ENCODE measurements around the gene PRR14L.
"Not testable (repeated sequence)": the region's sequence is repeated elsewhere in the genome, so short reads cannot be mapped to it uniquely, and the experiment has no call there.

The PRR14L gene

DNA sequence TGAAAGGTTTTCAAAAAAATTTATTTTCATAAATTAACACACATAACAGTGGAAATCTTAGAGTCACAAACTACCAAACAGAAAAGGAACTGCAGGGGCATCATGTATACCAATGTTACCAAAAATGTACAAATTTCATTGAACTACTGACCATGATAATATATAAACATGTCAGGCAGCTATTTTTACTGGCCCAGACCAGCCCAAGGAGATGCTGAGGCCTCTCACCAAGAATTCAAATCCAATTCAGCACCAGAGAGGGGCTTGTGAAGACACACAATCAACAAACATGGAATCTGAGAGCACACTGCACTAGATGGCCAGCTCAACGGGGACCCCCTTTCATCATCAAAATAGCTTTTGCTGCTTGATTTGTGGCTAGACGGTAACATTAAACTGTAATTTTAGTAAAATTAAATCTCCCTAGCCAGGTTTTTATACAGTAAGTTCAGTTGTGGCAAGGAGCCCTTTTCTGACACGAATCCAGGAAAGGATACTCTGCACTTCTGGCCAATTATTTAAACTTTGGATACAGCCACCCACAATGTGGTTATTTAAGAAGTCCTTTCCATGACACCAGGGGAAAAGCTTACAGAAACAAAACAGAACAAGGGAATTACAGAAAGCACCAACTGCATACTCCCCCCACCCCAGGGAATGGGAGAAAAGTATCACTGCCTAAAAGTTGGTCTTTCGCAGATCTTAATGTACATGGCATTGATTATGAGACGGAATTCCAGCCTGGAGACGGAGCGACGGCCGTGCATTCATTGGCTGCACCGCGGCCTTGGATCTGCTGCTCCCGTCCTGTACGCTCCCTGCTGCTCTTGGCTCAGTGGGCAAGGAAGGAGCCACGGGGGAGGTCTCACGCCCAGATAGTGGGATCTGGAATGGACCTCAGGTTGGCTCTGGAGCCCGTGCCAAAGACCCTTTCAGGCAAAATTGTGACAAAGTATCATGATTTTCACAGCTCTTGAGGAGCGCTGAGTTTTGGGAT, 68.3 kb downstream of the PRR14L start:
- DNase-seq, result no peak

- no peak for DNase-seq
Observed at GRCh38 chr22:31680861-31681341, 69.0 kb downstream of the PRR14L start.

DNA sequence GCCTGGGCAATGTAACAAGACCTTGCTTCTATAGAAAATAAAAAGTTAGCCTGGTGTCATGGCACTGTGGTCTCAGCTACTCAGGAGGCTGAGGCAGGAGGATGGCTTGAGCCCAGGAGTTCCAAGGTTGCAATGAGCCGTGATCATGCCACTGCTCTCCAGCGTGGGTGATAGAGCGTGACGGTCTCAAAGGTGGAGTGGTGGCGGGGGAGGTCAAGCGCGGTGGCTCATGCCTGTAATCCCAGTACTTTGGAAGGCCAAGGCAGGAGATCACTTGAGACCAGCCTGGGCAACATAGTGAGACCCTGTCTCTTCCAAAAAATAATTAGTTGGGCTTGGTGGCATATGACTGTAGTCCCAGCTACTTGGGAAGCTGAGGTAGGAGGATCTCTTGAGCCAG, 71.2 kb downstream of the PRR14L start:
- no peak for DNase-seq

- peak; percentile 93 to 95 for DNase-seq
Observed at GRCh38 chr22:31676700-31677099, 73.2 kb downstream of the PRR14L start.

DNA sequence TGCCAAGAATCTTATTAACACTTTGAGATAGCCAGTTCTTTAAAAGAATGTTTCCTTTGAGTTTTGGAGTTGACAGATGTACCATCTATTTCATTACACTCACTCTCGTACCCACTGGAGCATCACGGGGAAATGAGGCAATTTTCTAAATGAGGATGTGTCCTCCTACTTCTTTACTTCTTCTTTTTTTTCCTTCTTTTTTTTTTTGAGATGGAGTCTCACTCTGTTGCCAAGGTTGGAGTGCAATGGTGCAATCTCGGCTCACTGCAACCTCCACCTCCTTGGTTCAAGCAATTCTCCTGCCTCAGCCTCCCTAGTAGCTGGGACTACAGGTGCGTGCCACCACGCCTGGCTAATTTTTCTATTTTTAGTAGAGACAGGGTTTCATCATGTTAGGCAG, 75.7 kb downstream of the PRR14L start:
- DNase-seq, result not testable (repeated sequence)

GRCh38 chr22:31668849-31669248, 81.1 kb downstream of the PRR14L start:
- not testable (repeated sequence) for DNase-seq

DNA sequence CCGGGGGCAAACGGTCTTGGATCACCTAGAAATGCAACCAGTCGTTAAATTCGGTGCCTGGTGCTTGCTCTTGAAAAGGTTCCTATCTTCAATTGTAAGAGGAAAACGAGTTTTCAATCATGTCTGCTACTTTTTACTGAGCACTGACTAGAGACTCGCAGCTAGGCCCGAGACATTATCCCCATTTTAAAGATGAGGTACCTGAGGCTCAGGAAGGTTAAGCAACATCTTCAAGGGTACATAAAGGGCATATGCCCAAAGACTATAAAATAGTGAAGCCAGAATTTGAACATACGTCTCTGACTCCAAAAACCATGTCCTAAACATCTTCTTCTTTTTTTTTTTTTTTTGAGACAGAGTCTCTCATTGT, 87.3 kb downstream of the PRR14L start:
- DNase-seq, result no peak

DNA sequence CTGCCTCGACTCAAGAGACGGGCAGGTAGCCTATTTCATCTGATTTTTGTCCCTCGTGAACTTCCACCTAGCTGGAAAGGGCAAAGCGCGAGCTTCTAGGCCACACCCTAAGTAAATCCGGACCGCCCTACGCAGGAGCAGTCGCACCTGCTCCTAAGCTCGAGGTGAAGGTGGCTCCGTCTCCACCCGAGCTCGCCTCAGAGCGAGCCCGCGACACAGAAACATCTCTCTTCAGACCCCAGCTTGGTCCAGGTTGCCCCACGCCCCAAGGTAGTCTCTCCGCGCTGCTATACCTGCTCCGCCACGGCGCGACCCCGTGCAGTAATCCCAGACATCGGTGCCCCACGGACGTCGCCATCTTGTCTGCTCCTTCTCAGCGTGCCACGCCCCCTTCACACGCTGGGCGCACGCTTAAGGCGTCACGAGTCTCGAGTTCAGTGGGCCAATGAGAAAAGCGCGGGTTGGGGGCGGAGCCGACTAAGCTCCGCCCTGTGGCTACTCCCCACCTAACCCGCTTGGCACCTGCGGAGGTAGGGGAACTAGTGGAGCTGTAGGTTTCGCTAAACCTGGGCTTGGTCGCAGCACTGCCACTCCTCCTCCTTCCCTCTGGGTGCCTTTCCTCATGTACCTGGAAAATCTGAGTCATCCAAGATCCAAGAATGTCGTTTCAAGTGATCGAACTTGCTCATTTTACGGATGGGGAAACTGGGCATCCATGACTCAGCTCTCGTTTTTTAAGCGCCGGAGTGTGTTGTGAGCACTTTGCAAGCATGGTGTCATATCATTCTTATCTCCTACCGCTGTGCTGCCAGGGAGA, 87.9 kb downstream of the PRR14L start, which contains the start of gene PISD:
TSS of gene PISD (minus strand) at position 365 of the 817 bp plus-strand sequence. CDS start at position 358, 7 bp downstream.
- peak; percentile 98 to 99 for DNase-seq

DNA sequence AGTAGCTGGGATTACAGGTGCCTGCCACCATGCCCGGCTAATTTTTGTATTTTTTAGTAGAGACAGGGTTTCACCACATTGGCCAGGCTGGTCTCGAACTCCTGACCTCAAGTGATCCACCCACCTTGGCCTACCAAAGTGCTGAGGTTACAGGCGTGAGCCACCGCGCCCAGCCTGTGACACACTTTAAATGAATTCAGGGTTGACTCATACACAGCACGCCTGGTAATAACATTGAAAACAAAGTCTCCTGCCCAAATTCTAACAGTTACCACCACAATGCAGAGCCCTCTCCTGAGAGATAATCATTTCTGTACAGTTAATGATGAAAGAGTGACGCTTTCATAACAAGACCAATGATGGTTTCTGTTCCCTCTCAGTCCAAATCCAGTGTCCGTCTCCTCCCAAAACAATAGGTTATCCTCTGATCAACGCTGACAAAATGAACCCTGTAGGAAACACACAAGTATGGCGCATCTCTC, 89.0 kb downstream of the PRR14L start:
- peak; percentile 75 for DNase-seq

DNA sequence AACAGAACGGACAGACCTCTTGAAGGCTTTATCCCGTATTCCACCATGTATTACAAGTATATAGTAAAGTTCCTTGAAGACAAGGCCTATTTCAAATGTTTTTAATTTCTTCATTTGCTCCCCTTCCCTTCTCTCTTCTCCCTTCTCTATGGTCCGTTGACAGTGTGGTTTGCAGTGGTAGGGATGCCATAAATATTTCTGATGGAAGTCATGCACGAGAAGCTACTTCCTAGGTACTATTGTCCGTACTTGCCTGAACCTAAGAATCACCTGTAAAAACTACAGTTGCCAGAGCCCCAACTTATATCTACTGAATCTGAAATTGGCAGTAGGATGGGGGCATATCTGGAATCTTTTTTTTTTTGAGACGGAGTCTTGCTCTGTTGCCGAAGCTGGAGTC, 90.7 kb downstream of the PRR14L start:
- DNase-seq, result no peak

DNA sequence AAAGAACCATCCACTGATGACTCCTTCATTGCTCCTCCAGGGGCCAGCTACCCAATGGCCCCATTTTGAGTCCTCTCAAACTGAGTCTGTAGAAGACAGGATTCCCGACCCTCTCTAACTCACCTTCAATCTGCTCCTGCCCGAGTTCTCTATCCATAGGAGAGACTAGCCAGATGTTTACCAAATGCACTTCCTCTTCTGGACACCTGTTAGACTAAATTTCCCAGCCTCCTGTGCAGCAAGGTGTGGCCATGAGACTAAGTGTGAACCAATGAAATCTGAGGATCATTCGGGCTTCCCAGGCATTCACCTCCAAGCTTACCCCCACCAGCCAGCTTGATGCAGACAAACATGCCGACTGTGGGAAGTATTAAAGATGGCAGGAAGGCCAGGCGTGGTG, 95.5 kb downstream of the PRR14L start:
- DNase-seq, result no peak

DNA sequence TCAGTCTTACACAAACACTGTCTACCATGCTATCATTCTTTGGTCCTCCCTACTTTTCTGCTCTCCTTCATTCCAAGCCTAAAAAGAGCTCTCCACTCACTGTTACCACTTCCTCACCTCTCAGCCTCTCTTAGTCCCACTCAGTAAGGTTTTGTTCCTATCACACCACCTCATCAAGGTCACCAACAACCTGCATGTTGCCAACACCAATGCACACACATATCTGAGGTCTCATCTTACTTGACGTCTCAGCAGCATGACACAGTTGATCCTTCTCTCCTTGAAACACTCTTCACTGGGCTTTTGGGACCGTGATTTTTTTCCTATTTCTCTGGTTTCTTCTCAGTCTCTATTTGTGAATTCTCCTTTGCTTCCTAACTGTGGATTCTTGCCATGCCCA, 96.0 kb downstream of the PRR14L start:
- DNase-seq, result no peak

DNA sequence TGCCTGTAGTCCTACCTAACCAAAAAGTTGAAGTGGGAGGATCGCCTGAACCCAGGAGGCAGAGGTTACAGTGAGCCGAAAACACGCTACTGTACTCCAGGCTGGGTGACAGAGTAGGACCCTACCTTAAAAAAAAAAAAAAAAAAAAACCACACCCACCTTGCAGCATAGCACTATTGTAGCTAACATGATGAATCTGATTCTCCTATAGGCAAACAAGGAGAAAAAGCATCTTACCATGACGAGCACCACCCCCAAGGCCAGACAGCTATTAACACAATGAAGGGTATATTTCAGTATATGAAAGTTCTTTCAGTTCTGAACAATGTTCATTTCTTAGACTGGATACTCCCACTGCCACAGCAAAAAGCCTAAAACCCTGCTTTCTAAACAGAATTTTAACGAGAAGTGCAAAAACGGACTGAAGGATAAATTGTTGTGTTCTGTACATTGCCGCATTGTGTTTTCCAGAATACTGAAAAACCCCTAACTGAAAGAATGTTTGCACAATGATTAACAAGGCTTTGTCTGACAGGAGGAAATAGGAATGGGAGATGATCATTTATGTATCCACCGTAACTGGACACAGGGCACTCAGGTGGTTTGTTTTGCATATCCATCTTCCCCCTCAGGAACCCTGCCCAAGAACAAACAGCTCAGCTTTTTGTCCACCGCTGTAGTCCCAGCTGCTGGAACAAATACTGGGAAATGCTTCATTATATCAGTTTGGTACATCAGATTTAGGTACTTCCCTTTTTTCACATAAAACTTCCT, 96.8 kb downstream of the PRR14L start:
- DNase-seq, result no peak

DNA sequence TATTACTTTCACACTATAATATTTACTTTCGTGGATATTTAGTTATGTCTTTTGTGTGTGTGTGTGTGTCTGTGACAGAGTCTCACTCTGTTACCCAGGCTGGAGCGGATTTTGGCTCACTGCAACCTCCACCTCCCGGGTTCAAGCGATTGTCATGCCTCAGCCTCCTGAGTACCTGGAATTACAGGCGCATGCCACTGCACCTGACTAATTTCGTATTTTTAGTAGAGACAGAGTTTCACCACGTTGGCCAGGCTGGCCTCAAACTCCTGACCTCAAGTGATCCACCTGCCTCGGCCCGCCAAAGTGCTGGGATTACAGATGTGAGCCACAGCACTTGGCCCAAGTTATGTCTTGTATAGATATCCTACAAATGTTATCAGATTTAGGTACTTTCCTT, 97.8 kb downstream of the PRR14L start:
- DNase-seq, result peak in 1 of 2 experiments; percentile 23

- DNase-seq, result no peak
Observed at GRCh38 chr22:31651664-31652063, 98.3 kb downstream of the PRR14L start.

GRCh38 chr22:31650391-31650790, 99.5 kb downstream of the PRR14L start:
- no peak for DNase-seq

DNA sequence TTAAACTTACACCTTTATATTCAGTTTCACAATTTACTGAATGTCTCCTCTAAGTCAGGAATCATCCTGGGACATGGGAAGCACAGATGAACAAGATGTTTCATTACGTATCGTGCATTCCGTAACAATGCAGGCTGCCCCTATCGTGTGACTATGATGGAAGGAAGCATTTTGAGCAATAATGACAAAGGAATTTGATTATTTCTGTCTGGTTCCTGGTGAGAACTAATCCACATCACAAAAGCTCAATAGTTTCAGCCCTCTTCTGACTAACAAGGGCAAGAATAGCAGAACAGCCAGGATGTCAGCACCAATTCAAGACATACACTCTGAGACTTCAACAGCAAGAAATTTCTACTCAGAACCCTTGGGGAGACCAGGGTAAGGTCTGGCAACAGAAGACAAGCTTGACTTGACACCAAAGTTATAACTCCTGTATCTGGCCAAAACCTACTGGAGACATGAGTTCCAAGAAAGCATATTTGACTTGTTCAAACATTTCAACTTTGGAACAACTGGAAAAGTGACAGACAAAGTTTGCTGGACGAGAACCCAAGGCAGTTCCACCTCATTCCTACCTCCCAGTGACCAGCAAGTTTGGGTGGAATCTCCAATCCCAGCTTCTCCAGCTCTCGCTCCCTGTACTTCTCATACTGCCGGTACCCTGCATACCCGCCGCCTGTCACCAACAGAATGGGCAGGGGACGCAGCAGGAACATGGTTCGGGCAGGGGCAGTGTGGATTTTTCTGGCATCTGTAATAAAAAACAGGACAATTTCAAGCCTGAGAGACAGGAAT, 102.2 kb downstream of the PRR14L start:
- DNase-seq, result no peak

GRCh38 chr22:31647066-31647465, 102.9 kb downstream of the PRR14L start:
- no peak for DNase-seq

DNA sequence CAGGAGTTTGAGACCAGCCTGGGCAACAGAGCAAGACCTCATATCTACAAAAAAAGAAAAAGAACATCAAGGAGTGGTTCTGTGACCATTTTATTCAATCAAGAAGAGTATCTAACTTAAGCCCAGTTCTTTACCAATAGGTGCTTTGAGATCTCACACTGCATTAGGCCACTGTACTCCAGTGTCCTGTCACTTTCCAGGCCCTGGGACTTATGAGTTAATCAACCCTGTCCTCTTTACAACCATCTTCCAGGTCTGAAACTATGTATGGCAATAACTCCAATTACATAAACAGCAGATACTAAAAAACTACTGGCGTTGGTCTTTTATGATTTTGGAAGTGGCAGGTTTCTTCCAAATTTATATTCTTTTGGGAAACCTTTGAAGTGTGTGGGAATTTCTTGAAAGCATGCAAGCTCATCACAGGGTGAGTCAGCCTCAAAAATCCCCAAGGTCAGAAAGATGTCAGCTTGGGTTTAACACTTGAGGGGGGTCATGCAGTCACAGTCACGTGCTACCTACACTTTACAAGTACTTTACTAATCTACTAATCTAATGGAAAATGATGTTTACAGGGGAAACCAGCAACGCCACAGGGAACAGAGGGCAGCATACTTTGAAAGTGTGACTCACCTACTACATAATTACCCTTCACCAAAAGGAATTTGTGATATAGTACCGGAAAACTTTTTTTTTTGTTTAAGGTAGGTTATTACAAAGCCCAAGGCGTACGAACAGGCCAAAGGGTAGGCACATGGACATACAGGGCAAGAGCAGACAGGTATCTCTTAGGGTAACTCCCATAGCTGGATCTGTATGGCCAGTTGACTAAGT, 103.5 kb downstream of the PRR14L start:
- peak; percentile 28 to 42 for DNase-seq

DNA sequence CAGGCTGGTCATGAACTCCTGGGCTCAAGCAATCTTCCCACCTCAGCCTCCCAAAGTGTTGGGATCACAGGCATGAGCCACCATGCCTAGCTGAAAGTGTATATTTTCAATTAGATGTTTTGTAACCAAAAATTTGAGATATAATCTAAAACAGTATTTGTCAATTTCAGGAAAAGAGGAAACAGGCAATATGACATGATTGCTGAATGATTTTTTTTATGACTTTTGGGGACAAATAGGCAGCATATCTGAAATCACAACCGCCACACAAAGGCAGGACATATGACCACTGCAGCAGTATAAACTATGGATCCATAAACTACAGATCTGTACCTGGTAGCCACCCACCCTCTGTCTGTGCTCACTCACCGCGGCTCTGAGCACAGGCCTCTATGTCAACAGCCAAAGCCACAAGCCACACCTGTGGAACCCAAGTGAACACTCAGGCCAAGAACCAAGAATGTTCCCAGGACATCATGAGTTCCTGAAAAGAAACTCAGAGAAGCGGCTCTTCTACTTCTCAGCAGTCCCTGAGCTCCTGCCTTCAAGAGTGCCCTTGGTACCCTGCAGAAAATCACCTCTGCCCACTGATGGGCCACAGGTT, 110.4 kb downstream of the PRR14L start:
- peak in 1 of 2 experiments; percentile 40 for DNase-seq
